Left forelimb (tissue), 1 donor: ENCODE measurements around the gene CDH24.

Experiments used
- DNase-seq: peaks from one replicate; pipeline ENCODE4 v3.0.0-alpha.2; 2018; ENCODE audit warnings: low spot score

The CDH24 gene

DNA sequence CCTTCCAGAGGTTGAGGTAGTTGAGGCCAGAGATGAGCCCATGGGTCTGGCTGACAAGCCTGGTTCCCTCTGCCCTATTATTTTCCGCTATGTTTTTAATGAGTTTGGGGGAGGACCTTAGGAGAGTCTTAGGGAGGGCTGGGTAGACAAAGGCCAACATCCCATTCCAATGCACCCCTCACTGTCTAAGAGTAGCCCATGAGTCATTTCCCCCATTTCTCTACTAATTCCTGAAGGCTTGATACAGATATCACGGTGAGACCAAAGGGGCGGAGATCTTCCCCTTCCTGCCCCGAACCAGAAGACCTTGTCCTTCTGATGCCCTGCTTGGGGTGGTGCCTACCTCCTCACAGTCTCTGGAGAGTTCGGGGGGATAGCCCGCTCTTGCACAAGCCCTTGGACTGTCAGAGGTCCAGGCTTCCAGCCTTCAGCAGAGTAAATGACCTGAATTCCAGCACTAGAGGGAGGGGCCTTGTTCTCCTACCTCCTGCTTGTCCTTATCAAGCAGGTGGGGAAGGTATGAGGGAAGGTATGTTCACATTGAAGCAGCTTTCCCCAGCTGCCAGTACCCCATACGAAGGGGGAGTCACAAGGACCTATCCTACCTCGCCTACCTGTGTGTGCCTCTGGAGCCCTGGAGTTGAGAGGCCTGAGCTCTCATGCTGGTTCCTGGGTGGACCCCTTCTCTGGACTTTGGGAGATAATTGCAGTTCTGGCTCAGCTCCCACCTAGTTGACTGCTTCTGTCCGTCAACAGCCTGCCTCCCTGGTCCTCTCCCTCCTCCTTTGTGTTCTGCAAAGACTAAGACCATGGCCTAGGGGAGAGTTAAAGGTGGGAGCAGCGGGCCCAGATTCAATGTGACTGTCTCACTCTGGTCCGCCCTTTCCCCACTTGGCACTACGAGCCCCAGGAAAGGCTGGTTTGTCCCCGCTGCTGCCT lies 11.6 kb downstream of the CDH24 start:
- DNase-seq = no peak

DNA sequence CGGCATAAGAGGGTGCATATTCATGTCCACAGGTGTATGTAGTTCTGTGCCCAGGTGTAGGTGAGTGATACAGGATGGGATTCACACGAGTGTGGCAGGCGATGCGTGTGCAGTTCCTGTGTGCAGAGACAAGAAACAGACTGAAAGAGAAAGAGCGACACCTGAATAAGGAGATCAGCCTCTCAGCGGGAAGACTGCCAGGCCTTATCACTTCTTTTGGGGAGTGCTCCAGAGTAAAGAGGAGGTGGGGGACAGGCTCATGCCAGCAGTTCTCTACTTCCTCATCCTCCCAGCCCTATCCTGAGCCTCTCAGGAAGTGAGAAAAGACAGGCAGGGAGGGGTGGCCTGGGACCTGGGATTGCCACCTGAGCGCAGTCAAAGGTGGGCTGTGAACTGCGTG lies 12.5 kb downstream of the CDH24 start:
- no peak for DNase-seq

DNA sequence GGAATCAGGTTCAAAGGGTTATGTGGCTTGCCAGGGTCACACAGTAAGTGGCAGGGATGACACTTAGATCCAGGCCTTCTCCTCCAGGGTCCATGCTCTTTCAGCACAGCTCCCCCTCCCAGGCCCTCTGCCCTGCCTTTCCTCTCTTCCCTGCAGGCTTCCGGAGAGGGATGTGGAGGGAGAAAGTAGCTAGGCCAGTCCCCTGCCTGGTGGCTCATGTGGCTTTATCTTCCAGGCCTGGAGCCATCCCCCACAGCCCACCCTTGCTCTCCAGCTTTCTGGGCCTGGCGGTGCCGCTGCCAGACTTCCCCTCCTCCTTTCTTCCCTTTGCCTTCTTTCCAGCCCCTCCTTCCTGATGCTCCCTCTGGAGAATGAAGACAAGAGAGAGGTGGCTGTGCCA lies 13.6 kb downstream of the CDH24 start:
- no peak for DNase-seq

DNA sequence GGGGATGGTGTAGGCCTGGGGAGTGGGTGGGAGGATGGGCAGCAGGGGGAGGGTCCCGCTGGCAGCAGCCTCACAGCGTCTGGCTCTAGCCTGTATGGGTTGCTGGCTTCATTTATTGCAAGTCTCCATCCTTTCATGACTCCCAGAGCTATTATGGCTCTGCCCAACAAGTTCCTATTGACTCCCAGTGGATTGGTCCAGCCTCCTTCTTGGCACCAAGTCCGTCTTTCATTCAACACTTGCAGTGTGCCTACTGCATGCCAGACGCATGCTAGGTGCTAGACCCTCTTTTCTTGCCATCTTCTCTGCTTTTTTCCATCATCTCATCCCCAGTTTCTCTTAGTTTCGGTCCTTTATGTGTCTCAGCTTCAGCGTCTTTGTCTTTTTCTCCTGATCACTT lies 14.2 kb downstream of the CDH24 start:
- DNase-seq = no peak

DNA sequence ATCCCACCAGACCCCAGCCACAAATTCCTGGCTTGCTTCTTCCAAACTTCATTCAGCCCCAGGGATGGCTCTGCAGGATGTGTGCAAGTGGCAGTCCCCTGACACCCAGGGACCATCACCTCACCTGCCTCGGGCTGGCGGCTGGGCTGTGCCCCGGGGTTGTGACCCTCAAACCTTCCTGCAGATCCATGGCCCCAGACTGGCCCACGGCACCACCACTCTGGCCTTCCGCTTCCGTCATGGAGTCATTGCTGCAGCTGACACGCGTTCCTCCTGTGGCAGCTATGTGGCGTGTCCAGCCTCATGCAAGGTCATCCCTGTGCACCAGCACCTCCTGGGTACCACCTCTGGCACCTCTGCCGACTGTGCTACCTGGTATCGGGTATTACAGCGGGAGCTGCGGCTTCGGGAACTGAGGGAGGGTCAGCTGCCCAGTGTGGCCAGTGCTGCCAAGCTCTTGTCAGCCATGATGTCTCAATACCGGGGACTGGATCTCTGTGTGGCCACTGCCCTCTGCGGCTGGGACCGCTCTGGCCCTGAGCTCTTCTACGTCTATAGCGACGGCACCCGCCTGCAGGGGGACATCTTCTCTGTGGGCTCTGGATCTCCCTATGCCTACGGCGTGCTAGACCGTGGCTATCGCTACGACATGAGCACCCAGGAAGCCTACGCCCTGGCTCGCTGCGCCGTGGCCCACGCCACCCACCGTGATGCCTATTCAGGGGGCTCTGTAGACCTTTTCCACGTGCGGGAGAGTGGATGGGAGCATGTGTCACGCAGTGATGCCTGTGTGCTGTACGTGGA lies 15.0 kb downstream of the CDH24 start, which contains the start of gene PSMB11:
Gene PSMB11, plus strand, starts transcription at position 51 of the 804 bp plus-strand sequence. Its CDS starts 14 bp downstream, at position 65.
- DNase-seq = no peak

DNA sequence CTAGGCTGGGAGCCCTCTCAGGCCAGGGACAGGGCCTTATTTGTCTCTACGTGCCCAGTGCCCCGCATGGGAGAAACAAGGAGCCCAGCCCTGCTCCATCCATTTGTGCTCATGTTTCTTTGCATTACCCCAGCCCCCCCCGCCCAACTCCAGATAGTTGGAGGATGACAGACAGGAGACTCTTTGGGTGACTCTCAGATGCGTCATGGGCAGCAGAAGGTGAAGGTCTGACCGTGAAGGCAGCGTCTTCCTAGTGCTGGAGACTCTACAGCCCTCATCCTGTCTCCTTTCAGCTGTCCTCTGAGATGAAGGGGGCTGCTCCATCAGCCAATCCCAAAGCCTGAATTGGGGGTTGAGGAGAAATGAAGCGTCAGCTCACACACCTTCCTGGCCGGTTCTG lies 15.6 kb downstream of the CDH24 start:
- DNase-seq = no peak

DNA sequence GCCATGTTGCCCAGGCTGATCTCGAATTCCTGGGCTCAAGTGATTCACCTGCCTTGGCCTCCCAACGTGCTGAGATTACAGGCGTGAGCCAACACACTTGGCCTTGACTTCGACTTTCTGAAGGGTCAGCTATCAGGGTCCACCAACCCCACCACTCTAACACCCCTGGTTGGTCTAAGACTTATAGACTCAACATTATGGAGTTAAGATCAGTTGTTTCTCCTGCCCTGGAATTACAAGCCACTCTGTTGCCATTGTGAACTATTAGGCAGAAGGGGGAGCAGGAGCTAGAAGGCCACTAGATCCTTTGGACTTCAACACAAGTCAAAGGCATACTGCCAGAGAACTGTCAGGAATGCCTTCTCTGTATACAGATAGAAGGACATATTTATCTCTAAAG lies 17.2 kb downstream of the CDH24 start:
- DNase-seq = no peak

DNA sequence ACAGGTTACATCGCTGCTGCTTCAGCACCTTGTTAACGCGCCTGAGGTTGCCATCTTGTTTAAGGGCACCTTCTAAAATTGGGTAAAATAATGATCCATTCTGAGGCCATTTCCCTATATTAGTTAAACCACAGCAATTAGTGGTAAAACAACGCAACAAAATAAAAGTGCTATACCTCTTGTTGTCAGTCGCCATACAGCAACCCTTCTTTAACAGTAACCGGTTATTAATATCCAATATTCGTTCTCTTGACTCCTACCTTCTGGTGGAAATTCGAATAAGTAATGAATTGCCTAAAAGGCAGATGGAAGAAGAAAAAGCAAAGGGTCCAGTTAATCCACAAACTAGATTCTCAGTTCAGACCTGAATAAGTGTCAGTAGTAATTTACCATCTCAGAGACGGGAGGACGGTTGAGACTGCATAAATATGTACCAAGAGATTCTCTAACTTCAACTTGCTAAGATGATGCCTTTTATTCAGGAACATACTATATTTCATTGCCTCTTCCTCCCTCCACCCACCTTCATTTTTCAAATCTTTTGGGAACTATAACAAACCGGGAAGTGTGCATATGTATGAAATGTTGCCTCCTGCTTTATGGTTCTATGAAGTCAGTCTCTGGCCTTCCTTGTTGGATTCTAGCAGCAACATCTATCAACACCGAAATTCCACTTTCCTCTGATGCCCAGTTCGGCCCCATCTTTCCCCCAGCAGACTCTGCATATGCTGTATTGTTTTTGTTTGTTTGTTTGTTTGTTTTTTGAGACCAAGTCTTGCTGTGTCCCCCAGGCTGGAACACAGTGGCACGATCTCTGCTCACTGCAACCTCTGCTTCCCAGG lies 21.8 kb downstream of the CDH24 start:
- DNase-seq = no peak

DNA sequence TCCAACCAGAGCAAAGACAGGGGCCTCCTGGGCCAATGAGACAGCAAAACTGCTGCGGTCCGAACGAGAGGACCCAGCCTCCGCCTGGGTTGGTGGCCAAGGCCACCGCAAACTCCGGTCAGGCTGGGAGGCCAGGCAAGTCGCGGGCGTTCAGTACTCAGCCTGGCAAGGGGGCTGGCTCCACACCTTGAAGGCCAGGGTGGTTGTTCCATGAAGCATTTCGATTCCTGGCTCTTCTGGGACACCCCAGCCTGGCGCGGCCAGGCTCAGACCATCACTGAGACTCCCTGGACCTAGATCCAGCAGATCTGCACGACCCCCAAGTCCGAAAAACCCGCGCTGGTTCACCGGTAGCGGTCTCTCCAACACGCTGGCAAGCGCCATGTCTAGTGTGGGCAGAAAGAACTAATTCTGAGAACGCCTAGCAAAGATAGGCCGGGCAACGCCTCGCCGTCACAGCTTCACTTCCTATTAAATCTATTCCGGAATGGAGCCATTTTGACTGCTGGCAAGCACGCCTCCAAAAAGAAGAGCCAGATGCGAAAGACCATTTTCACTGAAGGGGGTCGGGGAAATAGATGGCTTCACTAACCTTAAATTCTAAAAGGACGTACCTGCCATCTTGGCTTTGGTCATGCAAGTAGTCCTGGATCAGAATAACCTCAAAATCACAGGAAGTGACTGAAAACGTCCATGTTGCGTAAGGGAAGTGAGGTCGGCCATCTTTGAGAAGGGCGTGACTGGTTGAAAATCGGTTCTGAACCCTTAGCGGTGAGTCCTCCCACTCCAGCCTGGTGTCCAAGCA lies 22.6 kb downstream of the CDH24 start, which contains the start of gene PSMB5:
Gene PSMB5, minus strand, starts transcription at position 403 of the 805 bp plus-strand sequence. Its CDS starts 19 bp downstream, at position 384.
- DNase-seq = peak; percentile 91

DNA sequence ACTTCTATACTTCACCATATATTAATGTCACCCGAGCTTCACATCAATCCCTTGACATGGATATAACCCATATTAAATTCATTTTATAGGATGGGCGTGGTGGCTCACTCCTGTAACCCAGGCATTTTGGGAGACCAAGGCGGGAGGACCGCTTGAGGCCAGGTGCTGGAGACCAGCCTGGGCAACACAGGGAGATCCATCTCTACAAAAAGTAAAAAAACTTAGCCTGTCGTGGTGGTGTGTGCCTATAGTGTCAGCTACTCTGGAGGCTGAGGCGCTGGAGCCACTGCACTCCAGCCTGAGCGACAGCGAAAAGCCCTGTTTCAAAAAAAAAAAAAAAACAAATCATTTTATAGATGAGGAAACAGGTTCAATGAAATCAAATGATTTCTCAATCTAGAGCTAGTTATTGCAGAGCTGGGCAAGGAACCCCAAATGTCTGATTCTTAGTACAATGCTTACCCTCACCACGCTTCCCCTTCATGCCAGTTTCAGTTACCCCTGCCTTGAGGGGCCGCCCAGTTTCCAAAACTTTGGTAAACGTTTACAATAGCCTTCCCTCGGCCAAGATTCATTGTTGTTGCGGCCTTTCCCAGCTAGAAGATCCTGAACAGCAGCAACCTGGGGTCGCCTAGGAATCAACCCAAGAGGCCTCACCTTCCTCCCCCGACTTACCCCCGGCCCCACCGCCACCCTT lies 23.4 kb downstream of the CDH24 start:
- DNase-seq = no peak

DNA sequence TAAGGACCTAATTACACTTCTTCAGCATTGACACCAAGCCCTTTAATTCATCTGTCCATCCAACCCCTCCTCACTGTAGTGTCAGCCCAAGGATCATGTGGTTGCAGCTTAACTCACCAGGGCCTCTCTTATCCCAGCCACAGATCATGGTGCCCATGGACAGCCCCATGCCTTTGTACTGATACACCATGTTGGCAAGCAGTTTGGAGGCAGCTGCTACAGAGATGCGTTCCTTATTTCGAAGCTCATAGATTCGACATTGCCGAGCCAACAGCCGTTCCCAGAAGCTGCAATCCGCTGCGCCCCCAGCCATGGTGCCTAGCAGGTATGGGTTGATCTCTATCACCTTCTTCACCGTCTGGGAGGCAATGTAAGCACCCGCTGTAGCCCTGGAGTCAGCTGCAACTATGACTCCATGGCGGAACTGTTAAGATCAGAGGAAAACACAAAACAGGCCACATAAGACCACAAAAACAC lies 24.0 kb downstream of the CDH24 start:
- DNase-seq = no peak

DNA sequence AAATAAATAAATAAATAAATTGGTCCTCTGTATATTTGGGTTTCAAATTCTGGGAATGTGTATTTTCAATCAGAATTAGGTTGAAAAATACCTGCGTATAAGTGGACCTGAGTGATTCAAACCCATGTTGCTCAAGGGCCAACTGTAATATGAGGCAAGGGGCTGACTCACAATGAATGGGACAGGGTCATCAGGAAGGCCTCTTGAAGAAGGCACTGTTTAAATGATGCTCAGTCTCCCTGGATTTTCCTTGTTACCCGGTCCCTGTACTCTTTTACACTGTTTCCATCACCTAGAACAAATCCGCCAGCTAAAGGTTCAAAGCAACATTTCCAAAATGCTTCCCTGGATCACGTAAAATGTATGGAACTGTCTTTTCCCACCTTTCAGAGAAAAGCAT lies 26.4 kb downstream of the CDH24 start:
- DNase-seq = no peak

DNA sequence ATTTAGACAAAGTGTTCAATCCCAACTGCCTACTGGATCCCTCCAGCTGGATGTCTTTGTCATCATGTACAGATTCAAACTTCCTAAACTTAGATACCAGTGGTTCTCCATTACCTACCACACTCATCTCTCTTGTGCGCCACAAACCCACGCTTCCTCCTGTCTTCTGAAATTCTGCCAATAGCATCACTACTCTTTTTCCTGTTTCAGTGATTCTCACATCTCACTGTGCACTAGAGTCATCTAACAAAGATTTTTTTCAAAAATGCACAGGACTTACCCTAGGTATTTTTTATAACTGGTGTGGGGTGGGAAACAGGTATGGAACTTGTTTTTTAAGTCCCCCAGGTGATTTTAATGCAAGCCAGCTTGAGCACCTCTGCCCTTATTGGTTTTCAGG lies 28.5 kb downstream of the CDH24 start:
- no peak for DNase-seq

DNA sequence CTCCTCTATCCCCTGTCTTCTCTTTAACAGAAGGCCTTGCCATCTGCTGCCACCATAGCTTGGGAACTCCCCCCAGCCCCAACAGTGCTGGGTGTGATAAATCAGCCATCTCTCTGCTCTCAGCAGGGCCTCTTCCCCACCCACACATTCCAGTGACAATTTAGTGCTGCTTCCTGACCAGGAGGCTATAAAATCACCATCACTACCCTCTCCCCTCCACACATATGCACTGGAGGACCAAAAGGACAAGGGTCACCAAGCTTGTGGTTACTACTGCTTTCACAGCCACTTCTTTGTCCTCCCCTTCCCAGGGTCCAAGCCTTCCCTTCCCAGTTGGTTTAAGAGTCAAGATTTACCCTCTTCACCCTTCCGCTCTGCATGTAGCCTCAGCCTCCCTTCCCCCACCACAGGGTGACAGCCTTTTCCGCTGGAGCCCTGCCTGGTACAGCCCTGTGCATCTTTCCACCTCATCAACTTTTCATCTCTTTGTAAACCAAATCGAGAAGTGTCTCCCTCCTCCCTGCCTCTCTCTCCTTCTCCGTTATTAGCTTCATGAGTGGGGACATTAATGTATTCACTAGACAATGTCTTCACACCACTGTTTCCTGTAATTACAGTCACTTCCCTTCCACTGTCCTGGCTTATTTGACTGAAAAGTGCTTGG lies 32.0 kb downstream of the CDH24 start:
- no peak for DNase-seq

DNA sequence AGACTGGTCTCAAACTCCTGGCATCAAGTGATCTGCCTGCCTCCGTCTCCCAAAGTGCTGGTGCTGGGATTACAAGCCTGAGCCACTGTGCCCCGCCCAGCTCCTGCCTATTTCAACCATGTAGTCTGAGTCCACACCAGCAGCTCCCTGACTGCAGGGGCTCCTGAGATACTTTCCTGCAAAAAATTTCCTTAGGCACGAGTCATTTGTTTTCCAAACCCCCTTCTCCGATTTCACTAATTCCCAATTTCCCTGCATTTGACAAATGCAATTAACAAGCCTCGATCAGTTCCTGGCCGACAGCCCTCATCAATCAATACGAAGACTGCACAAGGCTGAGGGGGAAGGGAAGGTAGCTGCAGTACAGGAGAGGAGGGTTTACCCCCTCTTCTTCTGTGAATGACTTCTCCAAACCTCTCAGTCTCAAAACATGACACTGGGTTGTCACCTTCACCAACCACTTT lies 32.7 kb downstream of the CDH24 start:
- no peak for DNase-seq

DNA sequence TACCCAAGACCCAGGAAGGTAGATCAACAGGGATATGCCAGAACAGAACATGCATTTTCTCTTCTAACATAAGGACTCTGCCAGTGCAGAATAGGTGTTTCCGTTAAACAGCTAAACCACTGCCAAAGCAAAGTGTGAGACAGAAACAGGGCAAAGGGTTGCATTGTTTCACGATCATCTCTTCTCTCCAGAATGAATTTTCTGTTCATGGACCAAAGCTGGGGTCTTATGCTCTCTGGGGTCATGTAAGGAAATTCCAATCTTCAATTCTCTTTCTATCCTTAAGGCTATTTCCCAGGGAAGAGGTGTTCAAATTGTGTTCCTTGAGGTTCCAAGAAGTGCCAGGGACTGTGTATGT lies 33.5 kb downstream of the CDH24 start:
- DNase-seq = no peak

DNA sequence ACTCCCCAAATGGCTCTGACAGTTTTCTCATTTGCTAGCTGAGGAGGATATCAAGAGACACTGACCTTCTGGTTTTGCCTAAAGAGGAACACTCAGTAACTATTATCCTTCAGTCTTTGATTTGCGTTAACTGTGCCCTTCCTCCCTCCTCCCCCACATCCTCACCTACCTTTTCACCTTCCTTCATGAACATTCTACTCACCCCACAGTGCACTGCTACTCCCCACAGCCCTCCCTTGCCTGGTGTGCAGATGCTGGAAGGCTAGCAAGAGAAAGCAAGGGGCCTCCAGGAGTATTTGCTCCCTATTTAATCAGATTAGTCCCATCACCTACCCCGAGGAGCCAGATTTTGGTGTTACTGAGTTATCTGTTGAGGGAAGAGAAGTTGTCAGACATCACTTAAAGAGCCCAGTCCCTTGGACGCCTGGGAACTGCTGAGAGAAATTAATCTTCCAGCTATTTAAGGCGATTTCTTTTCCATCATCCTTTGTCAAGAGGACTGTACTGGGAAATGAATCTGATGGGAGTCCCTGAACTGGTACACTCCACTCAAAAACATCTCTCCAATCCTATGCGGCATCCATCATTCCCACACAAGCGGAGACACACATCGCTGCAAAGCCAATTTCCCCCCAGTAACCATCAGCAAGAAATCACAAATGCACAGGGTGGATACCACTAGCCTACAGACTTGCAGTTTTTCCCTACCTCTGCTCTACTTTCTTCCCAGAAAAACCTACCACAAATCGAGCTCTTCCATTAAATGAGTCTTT lies 34.1 kb downstream of the CDH24 start:
- DNase-seq = no peak

DNA sequence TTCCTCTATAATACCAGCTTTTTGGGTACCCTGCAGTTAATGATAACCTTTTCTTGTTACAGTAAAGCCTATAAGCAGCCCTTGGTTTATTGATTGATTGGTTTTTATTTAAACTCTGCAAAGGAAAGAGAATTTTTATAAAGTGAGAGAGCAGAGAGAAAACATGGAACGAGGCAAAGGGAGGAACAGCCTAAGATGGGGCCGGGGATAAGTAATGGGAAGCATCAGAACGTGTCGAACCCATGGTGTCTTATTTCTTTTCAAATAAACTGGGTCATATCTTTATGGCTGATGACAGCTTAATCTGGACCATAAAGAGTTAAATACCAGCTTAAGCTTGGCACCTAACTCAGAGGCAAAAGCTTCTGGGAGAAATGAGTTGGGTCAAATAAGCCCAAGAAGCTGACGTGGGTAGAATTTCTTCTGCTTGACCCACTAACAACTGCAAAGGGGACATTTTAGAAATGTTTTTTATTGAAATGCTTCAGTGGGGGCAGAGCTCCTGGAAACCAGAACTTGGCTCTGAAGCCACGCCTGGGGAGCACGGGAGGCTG lies 35.4 kb downstream of the CDH24 start:
- DNase-seq = no peak

DNA sequence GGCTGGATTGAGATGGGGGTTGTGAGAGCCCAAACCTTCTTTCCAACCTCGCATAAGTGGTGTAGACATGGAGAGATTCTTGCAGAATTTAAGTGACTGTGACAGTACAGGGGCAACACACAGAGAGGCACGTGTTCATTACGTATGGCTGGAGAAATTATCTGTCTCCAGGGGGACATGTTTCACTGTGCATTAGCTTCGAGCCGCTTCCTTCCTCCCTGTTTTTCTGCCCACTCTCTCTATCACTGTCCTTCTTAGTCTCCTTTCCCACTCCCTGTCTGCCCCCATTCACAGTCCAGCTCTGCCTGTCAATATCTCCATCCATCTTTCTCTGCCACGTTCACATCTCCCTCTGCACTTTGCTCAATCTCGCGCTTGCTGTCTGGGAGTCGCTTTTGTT lies 35.9 kb downstream of the CDH24 start:
- DNase-seq = no peak
